ENCODE measurements around the gene BANP.
"Not testable (repeated sequence)": the region's sequence is repeated elsewhere in the genome, so short reads cannot be mapped to it uniquely, and the experiment has no call there.

- not testable (repeated sequence) for TF ChIP-seq EZH2 (IDR thresholded peaks at IDR 0.05; ENCODE audit: borderline replicate concordance, low read length); CTCF (IDR thresholded peaks at IDR 0.05; ENCODE audit: low read length)
Observed at GRCh38 chr16:87992142-87992541, 40.9 kb downstream of the BANP start.

All from OCI-LY1 (cell line).